Ishikawa (cell line): Measurements from ENCODE around the gene SPINT2.

Source experiments
- CEBPB ChIP-seq: IDR thresholded peaks from 2 replicates; pipeline ENCODE4 v1.6.1; 2012
- CREB1 ChIP-seq: IDR thresholded peaks from 2 replicates; pipeline ENCODE4 v1.6.1; 2012; ENCODE audit warnings: low read depth
- EGR1 ChIP-seq: IDR thresholded peaks from 2 replicates; pipeline ENCODE4 v1.6.1; 2012
- EP300 ChIP-seq: IDR thresholded peaks from 2 replicates; pipeline ENCODE4 v1.6.1; 2012; ENCODE audit warnings: borderline replicate concordance
- FOXM1 ChIP-seq: IDR thresholded peaks from 2 replicates; pipeline ENCODE4 v1.6.1; 2012; ENCODE audit warnings: low read depth, borderline replicate concordance
- NFIC ChIP-seq: IDR thresholded peaks from 2 replicates; pipeline ENCODE4 v1.6.1; 2012
- RAD21 ChIP-seq: IDR thresholded peaks from 2 replicates; pipeline ENCODE4 v1.6.1; 2012; ENCODE audit warnings: low read depth
- TAF1 ChIP-seq: IDR thresholded peaks from 2 replicates; pipeline ENCODE4 v1.6.1; 2012; ENCODE audit warnings: low read depth, mild to moderate bottlenecking
- TCF12 ChIP-seq: IDR thresholded peaks from 2 replicates; pipeline ENCODE4 v1.6.1; 2012; ENCODE audit warnings: low read depth
- TEAD4 ChIP-seq: IDR thresholded peaks from 2 replicates; pipeline ENCODE4 v1.6.1; 2012
- YY1 ChIP-seq: IDR thresholded peaks from 2 replicates; pipeline ENCODE4 v1.6.1; 2012; ENCODE audit warnings: low read depth
- ZBTB7A ChIP-seq: IDR thresholded peaks from 2 replicates; pipeline ENCODE4 v1.6.1; 2012; ENCODE audit warnings: low read depth
- TF ChIP-seq, protein P1 (sequence below): IDR thresholded peaks from 2 replicates; pipeline ENCODE4 v1.6.1; 2012; ENCODE audit warnings: low read depth, mild to moderate bottlenecking
- TF ChIP-seq, protein P2 (sequence below): IDR thresholded peaks from 2 replicates; pipeline ENCODE4 v1.6.1; 2012
- TF ChIP-seq, protein P3 (sequence below): IDR thresholded peaks from 2 replicates; pipeline ENCODE4 v1.6.1; 2012

SPINT2 gene

DNA sequence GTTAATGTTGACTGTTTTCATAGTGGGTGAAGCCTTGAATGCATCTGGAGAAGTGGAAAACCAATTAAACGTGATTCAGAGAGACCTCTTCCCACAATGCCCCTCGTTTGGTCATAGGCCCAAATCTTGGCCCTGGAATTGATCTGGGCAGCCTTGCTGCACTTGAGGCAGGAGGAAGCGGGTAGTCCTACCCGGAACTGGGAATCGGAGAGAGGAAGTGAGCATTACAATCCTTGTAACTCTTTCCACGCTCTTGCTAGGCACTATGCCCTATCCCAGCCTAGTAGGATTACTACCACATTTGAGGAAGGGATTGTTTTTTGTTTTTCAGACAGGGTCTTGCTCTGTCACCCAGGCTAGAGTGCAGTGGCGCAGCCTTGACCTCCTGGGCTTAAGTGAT is 58.9 kb downstream of the SPINT2 start:
- TF ChIP-seq TCF12 (no peak), CEBPB (no peak), RAD21 (no peak), TEAD4 (no peak), YY1 (no peak), EP300 (no peak), NFIC (no peak), FOXM1 (no peak)
- TF ChIP-seq, protein P1, sequence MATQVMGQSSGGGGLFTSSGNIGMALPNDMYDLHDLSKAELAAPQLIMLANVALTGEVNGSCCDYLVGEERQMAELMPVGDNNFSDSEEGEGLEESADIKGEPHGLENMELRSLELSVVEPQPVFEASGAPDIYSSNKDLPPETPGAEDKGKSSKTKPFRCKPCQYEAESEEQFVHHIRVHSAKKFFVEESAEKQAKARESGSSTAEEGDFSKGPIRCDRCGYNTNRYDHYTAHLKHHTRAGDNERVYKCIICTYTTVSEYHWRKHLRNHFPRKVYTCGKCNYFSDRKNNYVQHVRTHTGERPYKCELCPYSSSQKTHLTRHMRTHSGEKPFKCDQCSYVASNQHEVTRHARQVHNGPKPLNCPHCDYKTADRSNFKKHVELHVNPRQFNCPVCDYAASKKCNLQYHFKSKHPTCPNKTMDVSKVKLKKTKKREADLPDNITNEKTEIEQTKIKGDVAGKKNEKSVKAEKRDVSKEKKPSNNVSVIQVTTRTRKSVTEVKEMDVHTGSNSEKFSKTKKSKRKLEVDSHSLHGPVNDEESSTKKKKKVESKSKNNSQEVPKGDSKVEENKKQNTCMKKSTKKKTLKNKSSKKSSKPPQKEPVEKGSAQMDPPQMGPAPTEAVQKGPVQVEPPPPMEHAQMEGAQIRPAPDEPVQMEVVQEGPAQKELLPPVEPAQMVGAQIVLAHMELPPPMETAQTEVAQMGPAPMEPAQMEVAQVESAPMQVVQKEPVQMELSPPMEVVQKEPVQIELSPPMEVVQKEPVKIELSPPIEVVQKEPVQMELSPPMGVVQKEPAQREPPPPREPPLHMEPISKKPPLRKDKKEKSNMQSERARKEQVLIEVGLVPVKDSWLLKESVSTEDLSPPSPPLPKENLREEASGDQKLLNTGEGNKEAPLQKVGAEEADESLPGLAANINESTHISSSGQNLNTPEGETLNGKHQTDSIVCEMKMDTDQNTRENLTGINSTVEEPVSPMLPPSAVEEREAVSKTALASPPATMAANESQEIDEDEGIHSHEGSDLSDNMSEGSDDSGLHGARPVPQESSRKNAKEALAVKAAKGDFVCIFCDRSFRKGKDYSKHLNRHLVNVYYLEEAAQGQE: no peak
- TF ChIP-seq, protein P2, sequence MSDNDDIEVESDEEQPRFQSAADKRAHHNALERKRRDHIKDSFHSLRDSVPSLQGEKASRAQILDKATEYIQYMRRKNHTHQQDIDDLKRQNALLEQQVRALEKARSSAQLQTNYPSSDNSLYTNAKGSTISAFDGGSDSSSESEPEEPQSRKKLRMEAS: no peak

DNA sequence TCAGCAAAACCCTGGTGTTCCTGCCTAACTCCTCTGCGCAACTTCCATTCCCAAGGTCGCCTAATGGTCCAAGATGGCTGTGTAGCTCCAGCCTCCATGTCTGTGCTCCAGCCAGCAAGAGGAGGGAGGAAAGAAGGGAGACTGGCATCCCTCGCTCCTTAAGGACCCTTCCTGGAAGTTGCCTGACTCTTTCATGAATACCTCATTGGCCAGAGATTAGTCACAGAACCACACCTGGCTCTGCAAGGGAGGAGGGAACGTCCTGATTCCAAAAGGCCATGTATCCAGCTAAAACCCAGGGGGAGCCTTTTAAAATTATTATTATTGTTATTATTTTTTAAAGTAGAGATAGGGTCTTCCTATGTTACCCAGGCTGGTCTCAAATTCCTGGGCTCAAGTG is 60.1 kb downstream of the SPINT2 start:
- TF ChIP-seq TCF12 (no peak), RAD21 (no peak), CREB1 (no peak), TEAD4 (no peak), FOXM1 (no peak), NFIC (no peak), CEBPB (no peak), EGR1 (no peak), TAF1 (no peak), EP300 (no peak), YY1 (no peak), ZBTB7A (no peak)
- TF ChIP-seq, protein P3, sequence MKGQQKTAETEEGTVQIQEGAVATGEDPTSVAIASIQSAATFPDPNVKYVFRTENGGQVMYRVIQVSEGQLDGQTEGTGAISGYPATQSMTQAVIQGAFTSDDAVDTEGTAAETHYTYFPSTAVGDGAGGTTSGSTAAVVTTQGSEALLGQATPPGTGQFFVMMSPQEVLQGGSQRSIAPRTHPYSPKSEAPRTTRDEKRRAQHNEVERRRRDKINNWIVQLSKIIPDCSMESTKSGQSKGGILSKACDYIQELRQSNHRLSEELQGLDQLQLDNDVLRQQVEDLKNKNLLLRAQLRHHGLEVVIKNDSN: no peak
- TF ChIP-seq, protein P1: no peak
- TF ChIP-seq, protein P2: no peak

DNA sequence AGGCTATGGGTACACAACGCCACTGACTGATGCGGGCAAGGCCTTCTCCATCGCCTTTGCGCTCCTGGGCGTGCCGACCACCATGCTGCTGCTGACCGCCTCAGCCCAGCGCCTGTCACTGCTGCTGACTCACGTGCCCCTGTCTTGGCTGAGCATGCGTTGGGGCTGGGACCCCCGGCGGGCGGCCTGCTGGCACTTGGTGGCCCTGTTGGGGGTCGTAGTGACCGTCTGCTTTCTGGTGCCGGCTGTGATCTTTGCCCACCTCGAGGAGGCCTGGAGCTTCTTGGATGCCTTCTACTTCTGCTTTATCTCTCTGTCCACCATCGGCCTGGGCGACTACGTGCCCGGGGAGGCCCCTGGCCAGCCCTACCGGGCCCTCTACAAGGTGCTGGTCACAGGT is 62.2 kb downstream of the SPINT2 start:
- TF ChIP-seq CREB1 (no peak), RAD21 (no peak)
- TF ChIP-seq, protein P2: no peak

DNA sequence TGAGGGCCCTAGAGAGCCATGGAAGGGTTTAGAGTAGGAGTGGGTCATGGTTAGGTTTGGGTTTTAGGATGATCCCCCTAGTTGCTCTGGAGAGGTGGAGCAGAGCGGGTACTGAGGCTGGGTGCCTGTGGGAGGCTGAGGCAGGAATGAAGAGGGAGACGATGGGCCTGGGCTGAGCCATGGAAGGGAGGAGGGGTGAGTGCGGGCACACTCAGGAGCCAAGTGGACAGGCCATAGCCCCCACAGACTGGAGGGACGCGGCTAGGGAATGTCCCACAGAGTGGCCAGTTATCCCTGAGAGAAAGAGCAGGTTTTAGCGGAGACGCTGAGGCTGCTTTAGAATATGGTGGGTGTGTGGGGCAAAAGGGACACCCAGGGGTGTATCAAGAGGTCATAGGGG is 65.3 kb downstream of the SPINT2 start:
- TF ChIP-seq EGR1 (no peak), CEBPB (no peak)

DNA sequence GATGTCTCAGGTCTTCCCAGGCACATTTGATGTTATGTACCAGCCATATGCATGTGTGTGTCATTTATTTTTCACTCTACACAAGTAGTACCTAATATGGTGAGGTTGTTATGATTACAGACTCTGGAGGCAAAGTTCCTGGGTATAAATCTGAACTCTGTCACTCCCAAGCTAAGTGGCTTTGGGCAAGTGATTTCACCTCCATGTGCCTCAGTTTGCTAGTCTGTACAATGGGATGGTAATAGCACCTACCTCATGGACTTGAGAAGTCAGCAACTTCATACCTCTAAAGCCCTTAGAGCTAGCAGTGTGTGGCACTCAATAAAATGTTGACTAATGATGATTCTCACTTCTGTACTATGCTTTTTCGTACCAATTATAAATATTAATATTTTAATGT is 67.4 kb downstream of the SPINT2 start:
- no peak for TF ChIP-seq TCF12
- no peak for TF ChIP-seq FOXM1
- no peak for TF ChIP-seq YY1
- TF ChIP-seq, protein P2: no peak
- TF ChIP-seq CEBPB: no peak
- TF ChIP-seq EGR1: no peak
- TF ChIP-seq TAF1: no peak
- TF ChIP-seq NFIC: no peak
- no peak for TF ChIP-seq EP300
- no peak for TF ChIP-seq CREB1
- TF ChIP-seq, protein P1: no peak
- TF ChIP-seq, protein P3: no peak
- no peak for TF ChIP-seq ZBTB7A
- TF ChIP-seq TEAD4: no peak
- no peak for TF ChIP-seq RAD21
